GM21619 (cell line): ENCODE measurements around the gene TAF10.

Experiments used
- ATAC-seq: cut with Tn5 transposase; IDR thresholded peaks from one replicate; pipeline ENCODE4 v1.9.1; 2021; ENCODE audit not compliant: unreplicated experiment

The TAF10 gene

GRCh38 chr11:6640985-6641701 is 29.1 kb upstream of the TAF10 start:
- no peak for ATAC-seq

GRCh38 chr11:6640036-6640984 is 28.3 kb upstream of the TAF10 start:
- no peak for ATAC-seq

- no peak for ATAC-seq
Observed at GRCh38 chr11:6638429-6638828, 26.4 kb upstream of the TAF10 start.

- ATAC-seq, result no peak
Observed at GRCh38 chr11:6637871-6638270, 25.9 kb upstream of the TAF10 start.

- ATAC-seq, result no peak
Observed at GRCh38 chr11:6636480-6636879, 24.5 kb upstream of the TAF10 start.

GRCh38 chr11:6635082-6635932 is 23.3 kb upstream of the TAF10 start:
- no peak for ATAC-seq

GRCh38 chr11:6634534-6634933 is 22.5 kb upstream of the TAF10 start:
- ATAC-seq, result no peak

DNA sequence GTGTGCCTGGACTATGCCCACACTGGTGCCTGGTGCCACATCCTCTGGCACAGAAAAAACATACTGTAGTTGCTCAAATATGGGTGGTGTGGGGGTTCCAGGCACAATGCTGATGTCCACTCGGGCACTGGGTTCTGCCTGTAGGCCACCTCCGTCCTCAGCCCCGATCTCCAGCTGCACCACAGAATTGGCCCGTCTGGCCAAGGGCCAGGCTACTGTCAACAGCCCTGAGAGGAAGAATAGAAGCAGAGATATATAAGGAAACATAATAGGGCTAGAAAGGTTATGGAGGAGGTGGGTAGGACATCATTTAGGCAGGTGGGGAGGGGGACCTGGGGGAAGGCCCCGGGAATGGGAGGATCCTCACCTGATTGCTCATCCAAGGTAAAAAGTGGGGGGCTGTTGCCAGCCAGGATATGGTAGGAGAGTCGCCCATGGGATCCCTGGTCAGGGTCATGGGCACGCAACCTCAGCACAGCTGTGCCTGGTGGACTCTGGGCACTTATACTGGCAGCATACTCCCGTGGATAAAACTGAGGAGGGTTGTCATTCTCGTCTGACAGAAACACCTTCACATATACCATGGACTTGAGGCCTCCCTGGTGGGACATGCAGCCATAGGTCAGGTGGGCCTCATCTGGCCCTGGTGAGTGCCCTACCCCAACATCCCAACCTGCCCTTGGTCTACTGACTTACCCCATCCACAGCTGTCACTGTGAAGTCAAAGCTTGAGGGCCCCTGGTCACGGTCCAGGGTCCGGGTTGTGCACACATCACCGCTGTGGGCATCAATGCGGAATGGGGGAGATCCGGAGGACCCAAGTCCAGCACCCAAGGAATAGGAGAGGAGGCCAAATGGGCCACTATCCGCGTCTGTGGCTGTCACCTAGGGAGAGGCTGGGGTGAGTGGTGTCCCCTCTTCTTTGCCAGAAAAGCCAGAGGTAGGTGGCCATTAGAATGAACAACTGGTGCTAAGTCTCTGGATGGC is 21.7 kb upstream of the TAF10 start:
- ATAC-seq, result no peak

DNA sequence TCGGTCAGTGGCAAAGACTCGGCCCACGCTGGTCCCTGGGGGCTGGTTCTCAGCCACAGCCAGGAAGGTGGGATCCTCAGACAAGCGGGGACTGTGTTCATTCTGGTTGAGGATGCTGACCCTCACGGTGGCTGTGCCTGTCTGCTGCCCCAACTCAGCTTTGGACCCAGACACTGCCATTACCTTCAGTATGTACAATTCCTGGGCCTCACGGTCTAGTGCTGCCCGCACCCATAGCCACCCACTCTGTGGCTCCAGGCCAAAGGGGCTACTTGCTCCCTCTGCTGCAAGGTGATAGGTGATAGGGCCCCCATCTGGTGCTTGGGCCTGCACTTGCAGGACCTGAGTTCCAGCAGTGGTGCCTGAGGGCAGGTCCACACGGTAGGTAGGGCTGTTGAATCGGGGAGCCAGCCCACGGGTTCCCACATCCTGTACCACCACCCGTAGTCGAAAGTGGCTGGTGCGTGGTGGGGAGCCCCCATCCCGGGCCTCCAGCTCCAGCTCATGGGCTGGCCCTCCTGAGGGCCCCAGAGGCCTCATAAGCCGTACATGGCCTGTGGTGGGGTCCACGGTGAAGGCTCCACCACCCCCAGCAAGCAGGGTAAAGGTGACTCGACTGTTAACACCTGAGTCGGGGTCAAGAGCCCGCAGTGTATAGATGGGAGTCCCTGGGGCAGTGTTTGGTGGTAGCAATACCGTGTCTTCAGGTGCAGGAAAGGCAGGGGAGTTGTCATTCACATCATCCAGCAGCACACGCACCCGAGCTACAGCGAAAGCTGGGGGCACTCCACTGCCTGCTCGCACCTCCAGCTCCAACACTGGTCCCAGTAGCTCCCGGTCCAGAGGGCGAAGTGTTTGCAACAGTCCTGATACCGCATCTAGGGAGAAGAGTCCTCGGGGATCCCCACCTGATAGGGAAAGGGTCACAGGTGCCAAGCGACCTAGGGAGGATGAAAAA is 20.4 kb upstream of the TAF10 start:
- ATAC-seq, result no peak

DNA sequence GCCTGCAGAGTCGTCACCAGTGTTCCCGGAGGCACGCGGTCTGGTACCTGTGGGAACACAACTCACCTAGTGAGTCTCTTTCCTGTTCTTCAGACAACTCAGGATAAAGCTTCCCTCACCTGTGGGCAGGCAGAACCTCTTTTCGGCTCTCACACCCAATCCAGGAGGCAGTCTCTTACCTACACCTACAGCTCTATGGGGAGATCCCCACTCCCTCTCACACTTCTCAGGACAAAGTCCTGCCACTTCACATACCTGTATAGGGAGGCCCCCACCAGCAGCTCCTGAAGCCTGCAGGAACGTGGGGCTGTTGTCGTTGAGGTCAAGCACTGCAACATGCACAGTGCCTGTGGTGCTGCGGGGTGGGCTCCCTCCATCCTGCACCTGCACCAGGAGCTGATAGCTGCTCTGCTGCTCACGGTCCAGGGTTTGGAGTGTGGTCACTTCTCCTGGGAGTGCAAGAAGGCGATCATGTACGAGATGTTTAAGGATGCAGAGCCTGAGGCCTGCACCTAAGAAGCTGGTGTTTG is 19.4 kb upstream of the TAF10 start:
- no peak for ATAC-seq

- no peak for ATAC-seq
Observed at GRCh38 chr11:6630632-6631291, 18.7 kb upstream of the TAF10 start.

DNA sequence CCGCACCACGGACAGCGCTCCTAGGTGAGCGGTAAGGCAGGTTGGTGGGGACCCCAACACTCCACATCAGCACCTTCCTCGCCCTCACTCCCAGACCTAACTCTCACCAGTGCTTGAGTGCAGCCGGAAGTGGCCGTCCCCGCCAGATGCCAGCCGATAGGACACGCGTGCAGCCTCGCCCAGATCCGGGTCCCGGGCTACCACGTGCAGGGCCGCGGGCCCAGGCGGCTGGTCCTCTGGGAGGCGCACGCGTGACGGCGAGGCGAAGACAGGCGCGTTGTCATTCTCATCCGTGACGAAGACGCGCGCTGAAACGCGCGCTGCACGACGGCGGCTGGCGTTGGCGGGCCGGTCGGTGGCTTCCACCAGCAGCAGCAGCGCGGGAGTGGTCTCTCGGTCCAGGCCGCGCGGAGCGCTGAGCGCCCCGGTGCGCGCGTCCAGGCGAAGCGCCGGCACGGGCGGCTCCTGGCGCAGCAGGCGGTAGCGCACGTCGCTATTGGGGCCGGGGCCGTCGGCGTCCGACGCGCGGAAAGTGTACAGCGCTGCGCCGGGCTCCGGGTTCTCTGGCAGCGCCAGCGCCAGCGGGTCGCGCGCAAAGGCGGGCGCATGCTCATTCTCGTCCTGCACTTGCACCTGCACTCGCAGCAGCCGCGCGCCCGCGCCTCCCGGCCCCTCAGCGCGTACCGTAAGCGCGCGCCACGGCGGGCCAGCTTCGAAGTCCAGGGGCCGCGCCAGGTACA is 18.0 kb upstream of the TAF10 start:
- ATAC-seq, result no peak

GRCh38 chr11:6629573-6629891 is 17.5 kb upstream of the TAF10 start:
- no peak for ATAC-seq

DNA sequence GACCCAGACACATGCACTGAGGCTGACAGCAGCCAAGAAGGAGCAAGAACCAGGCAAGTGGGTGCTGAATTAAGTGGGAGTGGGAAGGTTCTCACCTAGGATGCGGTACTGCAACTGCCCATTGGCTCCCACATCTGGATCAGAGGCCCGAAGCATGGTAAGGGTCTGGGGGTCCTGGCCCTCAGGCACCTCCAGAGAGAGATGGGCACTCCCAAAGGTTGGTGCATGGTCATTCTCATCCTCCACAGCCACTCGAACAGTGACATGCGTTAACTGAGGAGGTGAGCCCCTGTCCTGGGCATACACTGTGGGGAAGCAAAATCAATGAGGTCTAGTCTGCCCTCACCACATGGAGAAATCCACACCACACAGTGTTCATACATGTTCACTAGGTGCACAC is 16.5 kb upstream of the TAF10 start:
- ATAC-seq, result no peak

- ATAC-seq, result peak; percentile 72
Observed at GRCh38 chr11:6627762-6628241, 15.8 kb upstream of the TAF10 start.

DNA sequence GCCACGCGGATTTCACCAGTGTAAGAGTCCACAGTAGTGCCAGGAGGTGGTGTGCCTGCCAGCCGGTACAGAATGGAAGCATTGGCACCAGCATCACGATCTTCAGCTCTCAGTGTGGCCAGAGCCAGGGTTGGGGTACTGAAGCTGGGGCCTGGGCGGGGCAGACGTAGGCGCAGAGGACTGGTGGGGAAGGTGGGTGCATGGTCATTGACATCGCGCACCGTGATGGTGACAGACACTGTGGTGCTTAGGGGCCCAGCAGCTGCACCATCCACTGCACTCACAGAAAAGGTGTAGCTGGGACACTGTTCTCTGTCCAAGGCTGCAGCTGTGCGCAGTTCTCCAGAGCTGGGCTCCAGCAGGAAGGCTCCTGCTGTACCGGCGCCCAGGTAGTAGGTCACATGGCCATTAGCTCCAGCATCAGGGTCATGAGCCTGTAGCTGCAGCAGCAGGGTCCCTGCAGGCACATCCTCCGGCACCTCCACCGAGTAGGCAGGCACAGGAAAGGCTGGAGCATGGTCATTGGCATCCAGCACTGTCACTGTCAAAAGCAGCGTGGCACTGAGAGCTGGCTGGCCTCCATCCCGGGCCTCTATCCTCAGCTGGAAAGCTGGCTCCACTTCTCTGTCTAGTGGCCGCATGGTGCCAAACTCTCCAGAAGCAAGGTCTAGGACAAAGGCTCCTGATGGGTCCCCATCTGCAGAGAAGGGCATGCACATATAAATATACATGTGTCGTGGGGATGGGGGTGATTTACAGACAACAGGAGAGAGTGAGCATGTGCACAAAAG is 15.2 kb upstream of the TAF10 start:
- ATAC-seq, result no peak
